ENCODE measurements around the gene YEATS4. TPM values are rescaled to one million over a fixed set of nuclear protein-coding genes. Genes with fewer than 3 reads are reported as not detected.

YEATS4 gene
- total and polyA plus RNA-seq, 11 donors, result 4.0 to 45.0 (median 9.9) TPM

DNA sequence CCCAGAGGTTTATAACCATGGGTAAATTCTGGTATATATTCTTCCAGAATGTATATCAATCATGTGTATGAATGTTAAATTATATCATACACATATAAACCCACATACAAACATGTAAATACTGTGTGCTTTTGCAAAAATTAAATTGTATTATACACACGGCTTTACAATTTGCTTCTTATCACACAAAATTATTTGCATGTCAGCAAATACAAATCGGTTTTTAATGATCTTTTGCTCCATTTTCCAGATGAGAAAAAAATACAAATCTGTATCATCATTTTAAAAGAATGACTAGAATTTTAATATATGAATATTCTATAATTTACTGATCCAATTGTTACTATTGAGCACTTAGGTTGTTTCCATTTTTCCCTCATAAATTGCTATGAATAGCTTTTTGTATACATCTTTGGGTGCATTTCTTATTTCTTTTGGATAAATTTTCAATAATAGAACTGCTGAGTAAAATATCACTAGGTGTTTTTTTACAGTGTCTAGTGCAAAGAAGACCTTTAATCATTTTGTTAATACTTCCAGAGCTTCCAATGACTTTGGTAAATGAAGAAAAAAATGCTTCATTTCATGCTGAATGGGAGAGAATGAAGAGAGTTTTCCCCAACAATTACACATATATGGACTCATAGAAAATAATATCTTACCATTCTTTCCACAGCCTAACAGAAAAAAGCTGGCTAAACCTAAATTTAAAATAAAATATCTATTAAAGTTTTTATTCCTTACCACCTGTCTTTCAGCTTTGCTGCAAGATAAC, 7.9 kb upstream of the YEATS4 start:
- Histone ChIP-seq H3K27me3 (no peaks in the 10 kb centered on the region), H3K4me3 (peak overlapping the region in 1 of 12 donors; percentile 38), H3K4me1 (peaks cover 0 to 9% (median 0%) of the 10 kb centered on the region in 12 donors), H3K9me3 (no peaks in the 10 kb centered on the region), H3K27ac (no peak overlapping the region), H3K36me3 (peaks cover 0 to 11% (median 0%) of the 10 kb centered on the region in 9 donors)
- DNase-seq (no peak), ATAC-seq (no peak)
- 79 to 83% (median 81%) methylated on average over 2 of the region's 2 CpGs for WGBS, 4 donors
- intact Hi-C loops (cut with DNase I), result loop anchor here in 2 of 10 donors (10.0 kb wide), 2 partner anchors 197 to 233 kb away; partner anchors contain the start of gene CCT2 (in 1 of the 2)
- no peak for TF ChIP-seq POLR2A (IDR thresholded peaks at IDR 0.05)
- no peak for TF ChIP-seq CTCF (IDR thresholded peaks at IDR 0.05)

DNA sequence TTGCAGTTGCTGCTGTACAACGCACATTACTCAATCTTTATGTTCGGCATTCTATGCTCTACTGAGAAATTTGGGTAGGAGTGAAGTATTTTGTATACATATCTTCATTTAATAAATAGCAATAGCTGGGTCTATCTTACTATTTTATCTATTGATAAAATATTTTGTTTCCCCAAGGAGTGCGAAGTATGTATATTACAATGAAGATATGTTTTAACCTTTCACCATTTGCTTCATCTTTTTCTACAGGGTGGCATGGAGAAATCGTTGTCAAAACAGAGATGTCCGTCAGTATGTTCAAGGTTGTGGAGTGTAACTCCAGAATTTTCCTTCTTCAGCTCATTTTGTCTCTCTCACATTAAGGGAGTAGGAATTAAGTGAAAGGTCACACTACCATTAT, 6.6 kb upstream of the YEATS4 start:
- Histone ChIP-seq H3K27ac (no peak overlapping the region), H3K4me3 (no peak overlapping the region), H3K27me3 (no peaks in the 10 kb centered on the region), H3K36me3 (peaks cover 0 to 11% (median 0%) of the 10 kb centered on the region in 9 donors), H3K9me3 (no peaks in the 10 kb centered on the region), H3K4me1 (peaks cover 0 to 7% (median 0%) of the 10 kb centered on the region in 12 donors)
- no peak for ATAC-seq
- WGBS, 4 donors, result 89 to 94% (median 92%) methylated on average over 5 of the region's 5 CpGs
- no peak for DNase-seq
- TF ChIP-seq POLR2A (IDR thresholded peaks at IDR 0.05), result no peak
- TF ChIP-seq CTCF (IDR thresholded peaks at IDR 0.05), result no peak
- intact Hi-C loops (cut with DNase I), result loop anchor here in 2 of 10 donors (10.0 kb wide), 2 partner anchors 198 to 232 kb away; partner anchors contain the start of gene CCT2 (in 1 of the 2)

- TF ChIP-seq CTCF (IDR thresholded peaks at IDR 0.05) (no peak), POLR2A (IDR thresholded peaks at IDR 0.05) (no peak)
- intact Hi-C loops (cut with DNase I), result loop anchor here in 2 of 10 donors (10.0 kb wide), 2 partner anchors 199 to 231 kb away; partner anchors contain the start of gene CCT2 (in 1 of the 2)
These were observed 5.4 kb upstream of the YEATS4 start for GRCh38 chr12:69354172-69354555.

GRCh38 chr12:69354556-69355187, 4.9 kb upstream of the YEATS4 start:
- H3K27ac ChIP-seq, result no peak overlapping the region
- ATAC-seq (no peak), DNase-seq (no peak)
- H3K4me1 ChIP-seq, result peaks cover 0 to 14% (median 4%) of the 10 kb centered on the region in 12 donors
- peaks cover 0 to 11% (median 0%) of the 10 kb centered on the region in 9 donors for H3K36me3 ChIP-seq
- intact Hi-C loops (cut with DNase I), result loop anchor here in 3 of 10 donors (5.0 to 10.0 kb wide), 6 partner anchors 118 to 667 kb away; partner anchors contain the start of genes CCT2 (in 1 of the 3), FRS2 (in 1 of the 3) and NUP107 (in 1 of the 3)
- 54 to 70% (median 65%) methylated on average over 1 of the region's 1 CpG for WGBS, 4 donors
- TF ChIP-seq POLR2A (IDR thresholded peaks at IDR 0.05), result no peak
- TF ChIP-seq CTCF (IDR thresholded peaks at IDR 0.05), result no peak
- H3K27me3 ChIP-seq, result no peaks in the 10 kb centered on the region
- no peak overlapping the region for H3K4me3 ChIP-seq
- H3K9me3 ChIP-seq, result no peaks in the 10 kb centered on the region

More at GRCh38 chr12:69354172-69354555, 5.4 kb upstream of the YEATS4 start:
- H3K27me3 ChIP-seq, result no peaks in the 10 kb centered on the region
- H3K4me3 ChIP-seq, result no peak overlapping the region
- peaks cover 0 to 12% (median 3%) of the 10 kb centered on the region in 12 donors for H3K4me1 ChIP-seq
- H3K27ac ChIP-seq, result no peak overlapping the region
- WGBS, 4 donors, result 81 to 92% (median 84%) methylated on average over 1 of the region's 1 CpG
- H3K36me3 ChIP-seq, result peaks cover 0 to 11% (median 0%) of the 10 kb centered on the region in 9 donors
- H3K9me3 ChIP-seq, result no peaks in the 10 kb centered on the region
- no peak for ATAC-seq
- DNase-seq, result no peak

All from heart left ventricle (tissue), 16 donors.